OCI-LY1 (cell line): ENCODE data around the gene HOMER1.
"Not testable (repeated sequence)": the region's sequence is repeated elsewhere in the genome, so short reads cannot be mapped to it uniquely, and the experiment has no call there.

Experiments used
- H2AFZ ChIP-seq: fragments of 200-600 bp; sonication (generic), shearing (Covaris generic); 2 replicates; pipeline ENCODE4 v1.6.0; 2014; ENCODE audit warnings: antibody characterized with exemption, mild to moderate bottlenecking, low read length
- H3F3A ChIP-seq: fragments of 200-600 bp; sonication (generic), shearing (Covaris generic); 2 replicates; pipeline ENCODE4 v1.6.0; 2014; ENCODE audit warnings: mild to moderate bottlenecking, antibody characterized with exemption, low read length, moderate library complexity; ENCODE audit not compliant: insufficient read depth
- H3K27ac ChIP-seq: fragments of 200-600 bp; sonication (generic); 2 replicates; pipeline ENCODE4 v1.5.1; 2014; ENCODE audit warnings: low read length, mixed run types, mild to moderate bottlenecking, low read depth; ENCODE audit not compliant: poor library complexity, severe bottlenecking
- H3K27me3 ChIP-seq: fragments of 200-600 bp; sonication (generic); 2 replicates; pipeline ENCODE4 v1.6.0; 2014; ENCODE audit warnings: antibody characterized with exemption, mild to moderate bottlenecking, low read length, moderate library complexity; ENCODE audit not compliant: insufficient read depth
- H3K36me3 ChIP-seq: fragments of 200-600 bp; sonication (generic); 2 replicates; pipeline ENCODE4 v1.6.1; 2014; ENCODE audit warnings: mild to moderate bottlenecking, antibody characterized with exemption, low read length, moderate library complexity, mixed read lengths; ENCODE audit not compliant: insufficient read depth
- H3K4me1 ChIP-seq: fragments of 200-600 bp; sonication (generic); 2 replicates; pipeline ENCODE4 v1.5.1; 2014; ENCODE audit warnings: mild to moderate bottlenecking, low read length, moderate library complexity; ENCODE audit not compliant: insufficient read depth, severe bottlenecking
- H3K4me2 ChIP-seq: fragments of 200-600 bp; sonication (generic), shearing (Covaris generic); 2 replicates; pipeline ENCODE4 v1.6.1; 2014; ENCODE audit warnings: low read length
- H3K4me3 ChIP-seq: fragments of 200-600 bp; sonication (generic); 2 replicates; pipeline ENCODE4 v1.5.1; 2014; ENCODE audit warnings: low read length, low read depth, mild to moderate bottlenecking, mixed read lengths; ENCODE audit not compliant: poor library complexity, severe bottlenecking
- H3K79me2 ChIP-seq: fragments of 200-600 bp; shearing (Covaris generic); 2 replicates; pipeline ENCODE4 v1.6.1; 2016; ENCODE audit warnings: mixed run types, low read length, mixed read lengths; ENCODE audit not compliant: insufficient read depth
- H3K9ac ChIP-seq: fragments of 200-600 bp; sonication (generic), shearing (Covaris generic); 2 replicates; pipeline ENCODE4 v1.6.1; 2014; ENCODE audit warnings: mild to moderate bottlenecking, low read length, mixed read lengths
- H3K9me2 ChIP-seq: fragments of 200-600 bp; sonication (generic), shearing (Covaris generic); 2 replicates; pipeline ENCODE4 v1.6.1; 2014; ENCODE audit warnings: low read depth, mild to moderate bottlenecking, low read length, mixed read lengths
- H3K9me3 ChIP-seq: fragments of 200-600 bp; shearing (Covaris generic); 2 replicates; pipeline ENCODE4 v1.6.1; 2014; ENCODE audit warnings: low read length, mixed read lengths
- H4K20me1 ChIP-seq: fragments of 200-600 bp; sonication (generic), shearing (Covaris generic); 2 replicates; pipeline ENCODE4 v1.6.0; 2016; ENCODE audit warnings: mild to moderate bottlenecking, low read length; ENCODE audit not compliant: insufficient read depth
- EZH2 ChIP-seq: fragments of 200-600 bp; sonication (generic), shearing (Covaris generic); IDR thresholded peaks from 2 replicates; pipeline ENCODE4 v1.8.0; 2017; ENCODE audit warnings: borderline replicate concordance, mixed run types, mild to moderate bottlenecking, antibody characterized with exemption, low read length, moderate library complexity, mixed read lengths
- TF ChIP-seq, protein P1 (sequence below): fragments of 200-600 bp; sonication (generic), shearing (Covaris generic); IDR thresholded peaks from 2 replicates; pipeline ENCODE4 v1.5.1; 2017; ENCODE audit warnings: mild to moderate bottlenecking, antibody characterized with exemption, low read length, moderate library complexity, mixed read lengths

HOMER1 gene

DNA sequence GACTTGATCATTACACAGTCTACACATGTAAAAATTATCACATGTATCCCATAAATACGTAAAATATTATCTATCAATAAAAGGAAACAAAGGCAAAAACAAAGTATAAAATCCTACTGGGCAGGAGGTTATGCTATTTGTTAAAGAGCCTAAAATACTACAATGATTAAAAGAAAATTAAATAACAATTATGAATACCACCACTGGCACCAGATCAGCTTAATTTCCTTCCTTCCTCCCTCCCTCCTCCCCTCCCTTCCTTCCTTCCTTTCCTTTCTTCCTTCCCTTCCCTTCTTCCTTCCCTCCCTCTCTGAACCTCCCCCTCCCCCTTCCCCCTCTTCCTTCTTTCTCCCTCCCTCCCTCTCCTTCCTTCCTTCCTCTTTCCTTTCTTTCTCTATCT lies 127.3 kb downstream of the HOMER1 start:
- H3K4me3 ChIP-seq, result no peak overlapping the region
- H3F3A ChIP-seq, result no peaks in the 10 kb centered on the region
- no peak for TF ChIP-seq EZH2
- TF ChIP-seq, protein P1, sequence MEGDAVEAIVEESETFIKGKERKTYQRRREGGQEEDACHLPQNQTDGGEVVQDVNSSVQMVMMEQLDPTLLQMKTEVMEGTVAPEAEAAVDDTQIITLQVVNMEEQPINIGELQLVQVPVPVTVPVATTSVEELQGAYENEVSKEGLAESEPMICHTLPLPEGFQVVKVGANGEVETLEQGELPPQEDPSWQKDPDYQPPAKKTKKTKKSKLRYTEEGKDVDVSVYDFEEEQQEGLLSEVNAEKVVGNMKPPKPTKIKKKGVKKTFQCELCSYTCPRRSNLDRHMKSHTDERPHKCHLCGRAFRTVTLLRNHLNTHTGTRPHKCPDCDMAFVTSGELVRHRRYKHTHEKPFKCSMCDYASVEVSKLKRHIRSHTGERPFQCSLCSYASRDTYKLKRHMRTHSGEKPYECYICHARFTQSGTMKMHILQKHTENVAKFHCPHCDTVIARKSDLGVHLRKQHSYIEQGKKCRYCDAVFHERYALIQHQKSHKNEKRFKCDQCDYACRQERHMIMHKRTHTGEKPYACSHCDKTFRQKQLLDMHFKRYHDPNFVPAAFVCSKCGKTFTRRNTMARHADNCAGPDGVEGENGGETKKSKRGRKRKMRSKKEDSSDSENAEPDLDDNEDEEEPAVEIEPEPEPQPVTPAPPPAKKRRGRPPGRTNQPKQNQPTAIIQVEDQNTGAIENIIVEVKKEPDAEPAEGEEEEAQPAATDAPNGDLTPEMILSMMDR, result no peak

DNA sequence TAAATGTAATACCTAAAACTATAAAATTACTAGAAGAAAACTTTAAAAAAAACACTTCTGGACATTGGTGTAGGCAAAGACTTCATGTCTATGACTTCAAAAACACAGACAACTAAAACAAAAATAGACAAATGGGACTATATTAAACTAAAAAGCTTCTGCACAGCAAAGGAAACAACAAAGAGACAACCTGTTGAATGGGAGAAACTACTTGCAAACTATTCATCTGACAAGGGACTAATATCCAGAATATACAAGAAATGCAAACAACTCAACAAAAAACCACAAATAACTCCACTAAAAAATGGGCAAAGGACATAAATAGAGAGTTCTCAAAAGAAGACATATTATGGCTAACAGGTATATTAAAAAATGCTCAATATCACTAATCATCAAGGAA lies 128.8 kb downstream of the HOMER1 start:
- not testable (repeated sequence) for H3K9ac ChIP-seq, H3K9me2 ChIP-seq, H3K27me3 ChIP-seq, H3K9me3 ChIP-seq, H3F3A ChIP-seq, H3K4me1 ChIP-seq, H3K79me2 ChIP-seq, H3K27ac ChIP-seq, H3K4me3 ChIP-seq, H3K36me3 ChIP-seq, H3K4me2 ChIP-seq, H4K20me1 ChIP-seq, H2AFZ ChIP-seq

More for the DNA sequence above, 127.3 kb downstream of the HOMER1 start:
- H3K4me2 ChIP-seq, result no peak overlapping the region
- H3K9me3 ChIP-seq, result peaks cover 6% of the 10 kb centered on the region; the same call in 1 of the 2 replicates
- H3K9me2 ChIP-seq, result no peaks in the 10 kb centered on the region
- H3K27me3 ChIP-seq, result no peaks in the 10 kb centered on the region
- no peaks in the 10 kb centered on the region for H3K36me3 ChIP-seq
- no peaks in the 10 kb centered on the region for H3K79me2 ChIP-seq
- H4K20me1 ChIP-seq, result no peaks in the 10 kb centered on the region
- H2AFZ ChIP-seq, result no peak overlapping the region
- H3K9ac ChIP-seq, result no peak overlapping the region
- H3K4me1 ChIP-seq, result no peaks in the 10 kb centered on the region
- no peak overlapping the region for H3K27ac ChIP-seq

DNA sequence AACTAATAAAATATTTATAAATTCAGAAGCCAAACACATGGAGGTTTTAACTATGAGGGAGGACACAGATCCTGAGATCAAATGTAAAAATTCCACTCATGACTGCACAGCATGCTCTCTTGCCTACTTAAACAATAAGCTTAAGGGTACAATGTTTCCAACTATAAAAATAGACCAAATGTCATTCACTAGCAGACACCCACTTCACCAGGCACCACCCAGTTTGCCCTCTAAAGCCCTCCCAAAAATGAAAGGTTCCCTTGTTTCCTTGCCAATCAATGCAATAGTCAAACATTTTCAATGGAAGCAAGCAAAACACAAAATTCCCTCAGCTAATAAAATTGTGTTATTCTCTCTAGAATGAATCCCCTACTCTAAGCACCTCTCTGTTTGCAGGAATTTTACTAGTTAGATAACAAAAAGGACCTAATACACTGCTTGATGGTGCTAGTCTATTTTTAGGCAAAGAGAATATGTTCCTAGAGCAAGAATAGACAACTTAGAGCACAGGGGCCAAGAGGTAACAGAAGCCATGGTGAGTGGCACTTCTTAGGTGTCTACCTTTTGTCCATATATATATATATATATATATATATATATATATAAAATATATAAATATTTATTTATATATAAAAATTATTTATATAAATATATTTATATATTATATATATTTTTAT lies 135.3 kb downstream of the HOMER1 start:
- Histone ChIP-seq H3K27ac (no peak overlapping the region), H3K36me3 (no peaks in the 10 kb centered on the region), H3F3A (no peaks in the 10 kb centered on the region), H3K4me2 (no peak overlapping the region), H3K27me3 (no peaks in the 10 kb centered on the region), H3K9ac (no peak overlapping the region), H3K4me1 (no peaks in the 10 kb centered on the region), H3K79me2 (no peaks in the 10 kb centered on the region), H3K9me3 (peaks cover 8% of the 10 kb centered on the region; the same call in 1 of the 2 replicates), H4K20me1 (no peaks in the 10 kb centered on the region), H3K9me2 (no peaks in the 10 kb centered on the region), H2AFZ (no peak overlapping the region), H3K4me3 (no peak overlapping the region)
- no peak for TF ChIP-seq EZH2
- TF ChIP-seq, protein P1, result no peak

DNA sequence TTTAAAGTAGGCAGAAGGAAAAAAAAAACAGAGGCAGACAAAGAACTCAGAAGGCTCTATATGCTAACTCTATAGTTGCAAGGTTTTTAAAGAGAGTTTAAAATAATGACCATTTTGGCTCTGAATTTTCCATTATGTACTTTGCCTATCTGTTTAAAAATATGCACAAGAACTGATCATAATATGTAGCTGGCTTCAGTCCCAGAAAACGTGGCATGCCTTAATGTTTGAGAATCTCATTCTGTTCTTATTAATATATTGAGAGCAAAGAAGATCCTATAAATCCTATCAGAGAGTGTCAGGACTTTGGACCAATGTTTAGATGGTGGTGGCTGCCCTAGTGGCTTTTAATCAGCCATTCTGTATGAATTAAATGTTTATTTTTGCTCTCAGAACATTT lies 156.5 kb downstream of the HOMER1 start:
- Histone ChIP-seq H3K4me3 (no peak overlapping the region), H3K36me3 (no peaks in the 10 kb centered on the region), H3K79me2 (no peaks in the 10 kb centered on the region), H3F3A (no peaks in the 10 kb centered on the region), H3K27ac (no peak overlapping the region), H4K20me1 (no peaks in the 10 kb centered on the region), H3K9me3 (no peaks in the 10 kb centered on the region), H3K27me3 (no peaks in the 10 kb centered on the region), H3K4me2 (no peak overlapping the region), H3K9ac (no peak overlapping the region), H2AFZ (no peak overlapping the region), H3K9me2 (no peaks in the 10 kb centered on the region), H3K4me1 (no peaks in the 10 kb centered on the region)
- TF ChIP-seq, protein P1, result no peak
- TF ChIP-seq EZH2, result no peak
